Raji (cell line): Measurements from ENCODE around the gene ATP2B3.

Source experiments
- POLR2A ChIP-seq: IDR thresholded peaks from 2 replicates; pipeline ENCODE4 v1.6.1; 2011; ENCODE audit warnings: low read depth, low read length, control low read depth; ENCODE audit not compliant: insufficient read depth

Gene ATP2B3

GRCh38 chrX:153517423-153517822 is at the start of gene ATP2B3:
Gene ATP2B3, plus strand, starts transcription at chrX:153517642. Its CDS starts 18,606 bp downstream, at chrX:153536248.
- TF ChIP-seq POLR2A: no peak

GRCh38 chrX:153468008-153468580 is 49.3 kb upstream of the ATP2B3 start:
- no peak for TF ChIP-seq POLR2A

GRCh38 chrX:153469811-153470410 is 47.5 kb upstream of the ATP2B3 start:
- no peak for TF ChIP-seq POLR2A

- TF ChIP-seq POLR2A: peak; percentile 54
Observed at GRCh38 chrX:153470411-153471363, 46.8 kb upstream of the ATP2B3 start, which contains the start of gene HAUS7. Gene HAUS7, minus strand, starts transcription at chrX:153470576. Its CDS starts 19 bp downstream, at chrX:153470557.

GRCh38 chrX:153471663-153472280 is 45.7 kb upstream of the ATP2B3 start:
- no peak for TF ChIP-seq POLR2A

GRCh38 chrX:153473126-153473525 is 44.3 kb upstream of the ATP2B3 start:
- no peak for TF ChIP-seq POLR2A

GRCh38 chrX:153474266-153474665 is 43.2 kb upstream of the ATP2B3 start:
- TF ChIP-seq POLR2A: no peak

GRCh38 chrX:153474718-153475117 is 42.7 kb upstream of the ATP2B3 start:
- no peak for TF ChIP-seq POLR2A

GRCh38 chrX:153475271-153475670 is 42.2 kb upstream of the ATP2B3 start:
- TF ChIP-seq POLR2A: no peak

GRCh38 chrX:153475751-153476281 is 41.6 kb upstream of the ATP2B3 start:
- TF ChIP-seq POLR2A: no peak

- TF ChIP-seq POLR2A: no peak
Observed at GRCh38 chrX:153476666-153477363, 40.6 kb upstream of the ATP2B3 start.

- TF ChIP-seq POLR2A: no peak
Observed at GRCh38 chrX:153477364-153477857, 40.0 kb upstream of the ATP2B3 start.

- TF ChIP-seq POLR2A: no peak
Observed at GRCh38 chrX:153477901-153478300, 39.5 kb upstream of the ATP2B3 start.

- no peak for TF ChIP-seq POLR2A
Observed at GRCh38 chrX:153478746-153479145, 38.7 kb upstream of the ATP2B3 start.
